ENCODE data around the gene ERN1.

DNA sequence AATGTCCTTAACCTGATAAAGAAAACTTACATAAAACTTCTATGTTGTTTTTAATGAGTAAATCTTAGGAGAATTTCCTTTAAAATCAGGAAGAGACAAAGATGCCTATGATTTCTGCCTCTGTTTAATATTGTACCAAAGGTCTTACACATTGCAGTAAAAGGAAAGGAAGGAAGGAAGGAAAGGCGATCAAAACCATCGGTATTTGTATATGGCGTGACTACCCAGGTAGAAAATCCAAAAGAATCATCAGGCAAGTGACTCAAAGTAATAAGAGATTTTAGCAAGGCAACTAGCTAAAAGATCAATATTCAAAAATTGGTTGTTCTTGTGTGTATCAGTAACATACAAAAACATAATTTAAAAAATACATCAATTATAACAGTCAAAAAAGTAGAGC lies 113.0 kb downstream of the ERN1 start:
- TF ChIP-seq, protein P1, sequence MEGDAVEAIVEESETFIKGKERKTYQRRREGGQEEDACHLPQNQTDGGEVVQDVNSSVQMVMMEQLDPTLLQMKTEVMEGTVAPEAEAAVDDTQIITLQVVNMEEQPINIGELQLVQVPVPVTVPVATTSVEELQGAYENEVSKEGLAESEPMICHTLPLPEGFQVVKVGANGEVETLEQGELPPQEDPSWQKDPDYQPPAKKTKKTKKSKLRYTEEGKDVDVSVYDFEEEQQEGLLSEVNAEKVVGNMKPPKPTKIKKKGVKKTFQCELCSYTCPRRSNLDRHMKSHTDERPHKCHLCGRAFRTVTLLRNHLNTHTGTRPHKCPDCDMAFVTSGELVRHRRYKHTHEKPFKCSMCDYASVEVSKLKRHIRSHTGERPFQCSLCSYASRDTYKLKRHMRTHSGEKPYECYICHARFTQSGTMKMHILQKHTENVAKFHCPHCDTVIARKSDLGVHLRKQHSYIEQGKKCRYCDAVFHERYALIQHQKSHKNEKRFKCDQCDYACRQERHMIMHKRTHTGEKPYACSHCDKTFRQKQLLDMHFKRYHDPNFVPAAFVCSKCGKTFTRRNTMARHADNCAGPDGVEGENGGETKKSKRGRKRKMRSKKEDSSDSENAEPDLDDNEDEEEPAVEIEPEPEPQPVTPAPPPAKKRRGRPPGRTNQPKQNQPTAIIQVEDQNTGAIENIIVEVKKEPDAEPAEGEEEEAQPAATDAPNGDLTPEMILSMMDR (conservative IDR thresholded peaks at IDR 0.05): no peak
- TF ChIP-seq ZFX (IDR thresholded peaks at IDR 0.05): no peak
